HG03060 (cell line): ENCODE results near the gene STOM.

ENCODE experiments used
- ATAC-seq: cut with Tn5 transposase; IDR thresholded peaks from one replicate; pipeline ENCODE4 v1.9.1; 2021; ENCODE audit warnings: low read depth, moderate number of reproducible peaks; ENCODE audit not compliant: unreplicated experiment

The STOM gene

DNA sequence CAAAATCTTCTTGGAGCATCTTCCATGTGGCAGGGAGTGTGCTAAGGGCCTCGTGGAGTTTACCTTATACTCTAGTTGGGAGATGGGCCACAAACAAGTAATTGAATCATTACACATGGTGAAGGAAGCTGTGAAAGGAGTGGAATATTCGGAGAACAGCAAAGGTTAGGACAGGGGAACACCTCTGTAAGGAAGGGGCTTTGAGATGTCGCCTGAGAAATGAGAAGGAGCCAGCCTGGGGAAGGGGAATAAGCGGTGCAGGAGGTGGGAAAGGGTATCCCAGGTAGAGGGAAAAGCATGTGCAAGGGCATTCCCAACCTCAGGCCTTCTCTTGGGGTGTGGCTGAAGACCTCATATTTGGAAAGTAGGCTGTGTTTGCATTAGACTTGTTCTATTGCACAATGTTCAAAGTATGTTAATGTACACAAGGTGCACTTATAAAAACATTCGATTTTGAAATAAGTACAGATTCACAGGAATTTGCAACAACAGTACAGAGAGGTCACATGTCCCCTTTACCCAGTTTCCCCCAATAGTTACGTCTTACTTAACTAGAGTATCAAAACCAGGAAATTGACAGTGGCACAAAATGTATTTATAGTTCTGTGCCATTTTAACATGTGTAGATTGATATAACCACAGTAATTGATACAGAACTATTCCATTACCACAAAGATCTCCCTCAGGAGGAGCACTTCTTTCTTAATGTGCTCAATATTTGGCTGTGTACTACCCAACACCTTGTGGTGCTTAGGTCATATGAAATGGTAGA, 2.4 kb upstream of the STOM start:
- ATAC-seq, result no peak

DNA sequence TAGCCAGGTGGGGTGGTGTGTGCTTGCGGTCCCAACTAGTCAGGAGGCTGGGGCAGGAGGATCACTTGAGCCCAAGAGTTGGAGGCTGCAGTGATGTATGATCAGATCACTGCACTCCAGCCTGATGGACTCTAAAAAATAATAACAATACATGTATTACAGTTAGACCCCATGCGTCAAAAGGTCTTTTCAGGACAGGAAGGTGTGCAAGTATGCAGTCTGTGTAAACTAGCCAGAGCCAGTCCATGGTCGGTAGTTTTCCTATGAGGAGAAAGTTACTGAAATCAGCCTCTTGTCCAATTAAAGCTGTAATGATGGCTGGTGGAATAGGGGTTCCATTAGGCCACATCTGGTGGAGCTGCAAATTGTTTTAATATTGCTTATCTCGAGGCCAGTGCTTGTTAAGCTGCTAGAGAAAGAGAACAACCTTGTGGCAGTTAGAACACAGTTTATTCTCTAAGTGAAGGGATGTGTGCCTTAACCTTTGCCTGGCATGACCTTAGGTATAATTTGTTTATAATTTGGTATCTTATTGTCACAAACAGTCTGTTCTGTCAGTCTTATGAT, 1.5 kb upstream of the STOM start:
- ATAC-seq, result no peak

DNA sequence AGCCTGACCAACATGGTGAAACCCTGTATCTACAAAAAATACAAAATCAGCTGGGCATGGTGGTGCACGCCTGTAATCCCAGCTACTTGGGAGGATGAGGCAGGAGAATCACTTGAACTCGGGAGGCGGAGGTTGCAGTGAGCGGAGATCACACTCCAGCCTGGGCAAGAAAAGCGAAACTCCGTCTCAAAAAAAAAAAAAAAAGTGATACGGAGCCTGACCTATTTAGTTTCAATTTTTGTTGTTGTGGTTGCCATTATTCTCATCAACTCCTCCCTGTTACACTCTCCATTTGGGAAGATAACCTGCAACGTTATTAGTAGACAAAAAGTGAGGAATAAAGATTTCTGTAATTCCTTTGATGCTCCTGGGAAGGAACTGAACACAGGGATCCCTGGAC, 1.3 kb downstream of the STOM start:
- ATAC-seq, result no peak

DNA sequence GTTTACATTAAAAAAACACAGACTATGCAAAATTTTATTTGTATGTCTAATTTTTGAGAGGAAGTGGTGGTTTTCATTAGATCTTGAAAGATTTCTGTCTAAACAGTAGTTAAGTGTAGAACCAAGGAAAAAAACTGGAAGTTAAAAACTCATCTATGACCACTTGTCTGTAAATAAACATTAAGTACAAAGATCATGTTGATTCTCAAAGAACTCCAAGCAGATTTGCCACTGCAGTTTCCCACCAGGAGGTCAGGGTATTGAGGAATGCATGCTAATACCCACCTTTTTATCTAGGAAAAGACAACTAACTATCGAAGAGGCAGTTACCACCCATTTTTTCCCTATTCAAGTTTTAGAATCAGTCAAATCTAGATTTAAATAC, 1.9 kb downstream of the STOM start:
- no peak for ATAC-seq

DNA sequence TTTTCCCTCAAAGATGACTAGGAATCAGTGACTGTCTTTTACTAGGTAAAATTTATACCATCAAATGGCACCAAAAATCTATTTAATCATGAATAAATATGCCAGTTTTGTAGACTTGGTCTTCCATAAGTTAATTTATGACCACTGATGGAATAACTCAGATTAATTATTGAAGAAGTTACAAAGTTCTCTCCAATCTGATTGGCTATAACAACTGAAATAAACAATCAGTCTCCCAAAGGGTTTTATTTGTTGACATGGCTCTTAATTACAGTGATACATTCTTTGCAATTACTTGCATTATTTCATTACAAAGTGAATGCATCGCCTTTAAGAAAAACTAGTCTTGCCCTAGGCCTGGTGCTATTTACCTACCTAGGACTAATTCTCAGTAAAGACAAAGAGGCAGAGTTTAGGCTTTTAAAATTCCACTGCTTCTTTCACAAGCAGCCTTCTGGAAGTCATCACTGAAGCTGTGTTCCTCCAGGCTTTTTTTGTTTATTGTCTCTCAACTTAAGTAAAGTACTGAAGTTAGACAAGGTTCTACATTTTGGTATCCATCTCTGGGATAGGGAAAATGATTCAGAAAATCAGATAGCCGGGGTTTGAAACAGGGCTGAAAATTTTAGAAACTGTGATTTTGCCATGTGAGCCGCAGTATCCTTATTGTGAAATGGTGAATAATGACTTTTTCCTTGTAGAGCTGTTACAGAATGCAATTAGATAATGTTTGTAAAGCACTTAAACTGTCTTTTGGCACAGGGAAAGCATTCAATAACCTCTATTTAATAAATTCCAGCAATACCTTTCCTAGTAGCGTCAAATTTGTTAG, 2.5 kb downstream of the STOM start:
- ATAC-seq, result no peak

DNA sequence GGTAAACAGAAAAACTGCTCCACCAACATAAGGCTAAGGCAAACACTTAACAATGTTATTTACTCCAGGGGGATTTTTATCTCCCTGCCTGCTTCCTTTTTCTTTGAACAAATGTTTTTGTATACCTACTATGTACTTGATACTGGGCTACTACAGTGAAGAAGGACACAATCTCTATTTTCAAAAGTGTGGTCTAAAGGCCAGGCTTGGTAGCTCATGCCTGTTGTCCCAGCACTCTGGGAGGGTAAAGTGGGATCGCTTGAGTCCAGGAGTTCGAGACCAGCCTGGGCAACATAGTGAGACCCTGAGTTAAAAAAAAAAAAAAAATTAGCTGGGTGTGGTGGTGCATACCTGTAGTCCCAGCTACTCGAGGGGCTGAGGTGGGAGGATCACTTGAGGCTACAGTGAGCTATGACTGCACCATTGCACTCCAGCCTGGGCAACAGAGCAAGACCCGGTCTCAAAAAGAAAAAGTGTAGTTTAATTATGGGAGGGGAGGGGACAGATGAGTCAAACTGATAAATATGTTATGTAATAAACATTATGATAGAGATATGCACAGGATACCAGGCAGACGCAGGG, 3.3 kb downstream of the STOM start:
- ATAC-seq, result no peak

DNA sequence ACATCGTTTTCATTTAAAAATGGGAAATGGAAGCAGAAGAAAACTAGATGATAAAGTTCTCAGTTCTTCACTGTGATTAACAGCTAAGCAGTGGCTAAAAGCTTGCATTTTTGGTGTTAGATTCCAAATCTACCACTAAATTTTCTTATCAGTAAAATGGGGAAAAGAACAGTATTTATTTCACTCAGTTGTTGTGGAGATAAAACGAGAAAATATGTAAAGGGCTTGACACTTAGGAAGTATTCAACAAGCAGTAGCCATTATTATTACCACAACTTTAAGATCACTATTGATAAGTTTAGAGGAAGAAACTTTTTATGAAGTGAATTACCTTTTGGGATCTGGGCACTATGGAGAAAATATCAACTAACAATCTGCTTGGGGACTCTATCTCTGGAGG, 4.5 kb downstream of the STOM start:
- ATAC-seq, result no peak

DNA sequence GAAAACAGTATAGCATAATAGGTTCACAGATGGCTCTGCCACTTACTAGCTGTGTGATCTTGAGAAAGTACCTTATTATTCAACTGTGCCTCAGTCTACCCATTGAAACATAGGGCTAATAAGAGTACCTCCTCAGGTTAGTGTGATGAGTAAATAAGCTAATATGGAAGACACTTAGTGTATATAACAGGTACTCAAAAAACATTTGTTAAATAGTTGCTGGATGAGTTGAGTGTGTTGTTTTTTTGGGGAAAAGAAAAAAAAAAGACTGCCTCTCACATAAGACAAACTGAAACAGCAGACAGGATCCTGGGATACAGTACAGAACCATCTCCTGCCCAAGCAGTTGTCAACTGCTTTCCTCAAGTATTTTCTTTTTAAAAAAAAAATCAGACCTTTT, 5.2 kb downstream of the STOM start:
- ATAC-seq, result no peak

DNA sequence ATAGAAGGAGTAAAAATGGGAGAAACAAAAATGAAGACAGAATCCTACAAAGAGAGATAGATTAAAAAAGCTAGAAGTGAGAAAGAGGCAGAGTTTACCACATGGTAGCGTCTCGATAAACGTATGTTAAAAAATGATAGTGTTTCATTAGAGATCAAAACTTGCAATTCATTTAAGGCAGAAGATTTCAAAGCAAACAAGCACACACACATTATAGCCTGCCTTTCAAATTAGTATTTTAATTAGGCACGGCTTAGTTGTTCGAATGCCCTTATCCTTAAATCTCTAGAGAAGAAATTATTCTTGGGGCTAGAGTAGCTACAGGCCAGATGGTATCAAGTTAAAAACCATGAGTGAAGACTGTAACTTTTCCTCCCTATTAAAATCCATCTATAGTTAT, 6.0 kb downstream of the STOM start:
- no peak for ATAC-seq

DNA sequence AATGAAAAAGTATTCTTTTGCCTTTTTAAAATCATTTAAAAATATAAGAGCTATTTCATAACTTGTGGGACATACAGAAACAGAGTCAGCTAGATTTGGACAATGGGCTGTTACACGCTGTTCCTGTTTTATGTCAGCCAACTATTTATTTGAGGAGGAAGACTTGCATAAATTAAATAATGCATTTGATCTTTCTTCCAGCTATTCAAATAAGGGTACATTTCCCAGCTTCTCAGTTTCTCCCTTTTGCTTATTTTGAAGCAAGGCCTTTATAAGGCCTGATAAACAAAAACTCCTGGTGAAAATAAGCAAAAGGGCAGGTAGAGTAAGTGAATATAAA, 6.5 kb downstream of the STOM start:
- no peak for ATAC-seq

DNA sequence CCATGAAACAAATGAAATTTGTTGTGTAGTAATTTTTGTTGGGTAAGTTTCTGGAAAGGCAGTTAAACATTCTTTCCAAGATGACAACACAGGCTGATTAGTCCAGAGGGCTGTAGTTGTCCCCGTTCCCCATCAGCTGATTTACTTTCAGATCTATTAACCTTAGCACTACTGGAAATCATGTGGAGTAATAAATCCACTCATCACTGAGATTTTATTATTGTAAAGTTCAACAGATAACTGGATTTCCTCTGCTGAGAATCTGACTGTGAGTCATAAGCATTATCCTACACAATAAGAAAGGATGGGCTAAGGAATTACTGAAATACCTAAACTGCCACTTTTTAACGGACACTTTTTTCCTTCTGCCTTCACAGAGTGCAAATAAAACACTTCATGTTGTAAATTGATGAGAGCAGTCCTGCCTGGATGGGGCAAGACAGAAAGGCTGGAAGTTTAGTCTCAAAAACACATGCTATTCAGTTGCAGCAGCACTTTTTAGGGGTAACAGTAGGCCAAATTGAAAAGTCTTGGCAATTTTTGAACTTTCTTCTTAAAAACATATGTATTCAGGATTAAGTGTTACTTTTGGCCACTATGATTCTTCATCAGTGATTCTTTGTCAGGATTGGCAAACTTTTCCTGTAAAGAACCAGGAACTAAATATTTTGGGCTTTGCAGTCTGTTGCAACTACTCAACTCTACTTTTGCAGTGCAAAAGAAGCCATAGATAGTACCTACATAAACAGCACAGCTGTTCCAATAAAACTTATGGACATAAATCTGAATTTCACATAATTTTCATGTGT, 7.0 kb downstream of the STOM start:
- no peak for ATAC-seq

DNA sequence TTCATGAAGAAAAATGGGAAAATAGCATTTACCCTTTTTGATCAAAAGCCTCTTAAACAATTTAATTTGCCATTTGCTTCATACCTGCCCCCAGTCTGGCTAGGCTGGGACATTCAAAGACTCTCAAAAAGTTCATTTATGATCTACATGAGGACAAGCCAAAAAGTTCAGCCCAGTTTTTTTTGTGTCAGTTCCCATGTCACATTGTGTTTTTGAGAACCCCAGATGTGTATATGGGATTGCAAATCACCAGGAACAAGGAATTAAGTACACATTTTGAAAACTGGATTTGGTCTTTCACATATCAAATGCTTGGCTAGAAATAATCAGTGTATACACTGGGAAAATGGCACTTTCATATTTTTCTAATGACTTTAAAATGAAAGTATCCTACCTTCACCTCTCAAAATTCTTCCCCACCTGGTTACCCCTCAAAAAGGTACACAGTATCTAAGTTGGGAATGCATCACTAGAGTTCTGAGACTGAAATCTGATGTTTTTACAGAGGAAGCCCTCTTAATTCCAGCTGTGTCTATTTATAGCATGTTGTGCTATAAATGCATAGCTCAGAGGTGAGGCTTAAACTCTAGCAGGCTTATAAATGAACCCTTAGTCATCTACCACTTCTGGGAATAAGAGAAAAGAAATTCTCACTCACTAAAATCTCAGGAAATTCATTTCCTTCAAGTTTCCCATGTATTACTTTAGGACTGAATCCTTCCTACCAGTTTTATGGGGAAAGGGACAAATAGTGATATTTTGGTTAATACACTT, 9.3 kb downstream of the STOM start:
- no peak for ATAC-seq

DNA sequence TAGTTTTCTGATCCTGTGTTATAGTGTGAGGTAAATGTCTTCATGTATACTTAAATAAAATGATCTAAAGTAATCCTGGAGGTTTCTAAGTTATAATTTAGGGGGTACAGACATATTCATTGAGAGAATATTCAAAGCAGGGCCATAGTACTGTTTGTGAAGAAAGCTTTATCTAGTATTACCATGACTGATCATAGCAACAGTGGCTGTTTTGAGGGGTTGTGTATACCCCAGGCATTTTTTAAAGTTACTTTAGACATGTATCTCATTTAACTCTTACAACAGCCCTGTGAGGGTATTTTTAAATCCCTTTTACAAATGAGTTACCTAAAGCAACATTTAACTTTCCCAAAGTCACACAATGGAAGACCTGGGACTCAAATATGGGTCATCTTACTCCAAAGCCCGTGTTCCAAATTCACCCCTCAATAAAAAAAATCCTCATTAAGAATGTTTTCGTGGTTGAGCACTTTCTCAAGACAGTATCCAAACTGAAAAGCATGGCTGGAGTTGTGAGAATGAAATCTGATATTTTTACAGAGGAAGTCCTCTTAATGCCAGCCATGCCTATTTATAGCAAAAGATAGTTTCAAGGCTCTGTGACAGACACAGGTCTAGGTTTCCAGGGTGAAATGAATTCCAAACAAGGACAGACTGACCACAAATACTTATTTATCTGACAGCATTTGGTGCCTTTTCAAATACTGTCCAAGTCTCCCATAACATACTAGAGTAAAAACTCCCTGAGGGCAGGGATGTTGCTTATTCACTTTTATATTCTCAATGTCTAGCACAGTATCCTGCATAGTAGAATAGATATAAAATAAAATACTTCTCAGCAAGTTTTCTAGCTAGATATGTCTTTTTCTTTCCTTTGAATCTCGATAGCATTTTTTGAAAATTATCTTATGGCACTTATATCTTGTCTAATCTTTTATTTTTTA, 10.4 kb downstream of the STOM start:
- no peak for ATAC-seq

DNA sequence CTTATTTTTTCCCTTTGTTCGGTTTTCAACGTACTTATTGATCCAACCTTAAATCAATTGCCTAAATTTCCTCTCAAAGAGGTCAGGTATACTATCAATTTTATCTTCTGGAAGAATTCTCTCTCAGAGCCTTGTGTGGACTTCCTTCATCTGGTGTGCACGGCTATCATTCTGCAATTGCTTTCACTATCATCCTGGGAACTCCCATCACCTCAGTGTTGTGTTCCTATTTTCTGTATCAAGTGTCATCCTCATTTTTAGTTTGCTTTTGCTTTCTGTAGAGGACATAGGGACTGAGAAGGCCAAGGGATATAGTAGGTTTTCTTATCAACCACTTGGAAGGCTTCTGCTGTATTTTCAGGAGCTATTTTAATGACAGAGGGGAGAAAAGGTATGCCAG, 11.3 kb downstream of the STOM start:
- ATAC-seq, result no peak

DNA sequence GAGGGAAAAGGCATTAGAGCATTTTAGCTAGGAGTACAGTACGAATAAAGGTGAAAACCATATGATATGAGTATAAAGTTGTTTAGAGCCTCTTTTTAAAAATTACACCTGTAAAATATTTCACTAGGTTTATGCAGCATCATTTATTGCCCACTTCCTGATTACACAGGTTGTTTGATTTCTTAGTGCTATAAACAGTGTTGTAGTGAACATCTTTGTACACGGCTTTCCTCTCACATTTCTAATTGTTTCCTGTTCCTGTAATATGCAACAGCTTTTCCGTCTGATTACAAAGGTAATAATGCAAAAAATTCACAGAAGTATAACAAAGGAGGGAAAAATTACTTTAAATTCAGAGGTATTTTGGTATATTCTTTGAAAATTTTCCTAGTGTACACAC, 13.0 kb downstream of the STOM start:
- ATAC-seq, result no peak

DNA sequence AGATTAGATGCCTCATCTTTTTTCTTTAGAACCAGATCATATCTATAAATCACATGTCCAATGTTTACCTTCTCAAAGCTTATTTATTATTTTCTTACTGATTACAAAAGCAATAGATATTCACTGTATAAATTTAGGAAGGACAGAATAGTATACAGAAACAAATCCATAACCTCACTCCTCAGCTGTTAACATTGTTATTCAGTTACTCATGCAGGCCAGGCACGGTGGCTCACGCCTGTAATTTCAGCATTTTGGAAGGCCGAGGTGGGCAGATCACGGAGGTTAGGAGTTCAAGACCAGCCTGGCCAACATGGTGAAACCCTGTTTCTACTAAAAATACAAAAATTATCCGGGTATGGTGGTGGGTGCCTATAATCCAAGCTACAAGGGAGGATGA, 15.3 kb downstream of the STOM start:
- no peak for ATAC-seq

DNA sequence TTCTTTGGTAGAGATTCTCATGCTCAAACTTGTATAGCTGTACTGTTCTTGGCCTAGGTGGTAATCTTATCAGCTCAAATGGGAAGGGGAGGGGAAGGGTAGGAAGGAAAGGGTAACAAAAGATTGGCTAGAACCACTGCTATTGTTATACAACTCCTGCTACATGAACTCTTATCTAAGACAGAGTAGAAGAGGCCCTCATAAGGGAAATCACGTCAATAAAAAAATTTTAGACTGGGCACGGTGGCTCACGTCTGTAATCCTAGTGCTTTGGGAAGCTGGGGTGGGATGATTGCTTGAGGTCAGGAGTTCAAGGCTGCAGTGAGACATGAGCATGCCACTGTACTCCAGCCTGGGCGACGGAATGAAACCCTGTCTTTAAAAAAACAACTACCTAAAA, 15.9 kb downstream of the STOM start:
- no peak for ATAC-seq

DNA sequence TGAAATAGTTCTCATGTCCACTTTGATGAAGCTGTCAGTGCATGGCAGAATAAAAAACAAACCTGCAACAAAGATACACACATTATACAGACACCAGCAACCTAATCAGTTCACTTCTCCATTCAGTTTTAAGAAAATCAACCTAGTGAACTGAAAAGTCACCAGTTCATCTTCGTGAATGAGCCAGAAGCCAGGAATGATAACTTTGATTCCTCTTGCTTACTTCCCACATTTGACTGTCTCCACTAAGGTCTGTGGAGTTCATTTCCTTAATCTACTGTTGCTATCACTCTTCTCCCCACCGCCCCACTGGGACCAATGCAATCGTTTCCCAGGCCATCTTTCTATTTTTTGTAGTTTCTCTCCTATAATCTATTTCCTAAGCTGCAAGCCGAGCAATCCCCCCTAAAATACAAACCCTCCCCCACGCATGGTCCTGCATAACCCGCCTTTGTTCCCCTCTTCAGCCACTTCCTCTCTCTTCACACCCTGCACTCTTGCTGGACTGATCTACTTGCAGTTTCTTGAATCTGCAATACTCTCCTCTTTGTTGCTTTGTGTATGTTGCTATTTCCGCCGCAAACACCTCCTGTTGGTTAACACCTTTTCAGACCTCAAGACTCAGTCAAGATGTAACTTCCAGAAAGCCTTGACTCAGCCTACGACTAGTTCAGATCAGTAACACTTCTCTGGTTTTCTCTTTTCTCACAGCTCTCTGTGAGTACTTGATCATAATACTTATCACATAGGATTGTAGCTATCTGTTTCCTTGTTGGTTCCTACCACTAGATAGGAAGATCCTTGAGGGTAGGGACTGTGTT, 16.6 kb downstream of the STOM start:
- ATAC-seq, result peak; percentile 96
